ENCODE results near the gene PROM1. TPM values are rescaled to one million over a fixed set of nuclear protein-coding genes. Genes with fewer than 3 reads are reported as not detected.

The PROM1 gene
- total RNA-seq, 2 experiments from 2014 or later = not detected

DNA sequence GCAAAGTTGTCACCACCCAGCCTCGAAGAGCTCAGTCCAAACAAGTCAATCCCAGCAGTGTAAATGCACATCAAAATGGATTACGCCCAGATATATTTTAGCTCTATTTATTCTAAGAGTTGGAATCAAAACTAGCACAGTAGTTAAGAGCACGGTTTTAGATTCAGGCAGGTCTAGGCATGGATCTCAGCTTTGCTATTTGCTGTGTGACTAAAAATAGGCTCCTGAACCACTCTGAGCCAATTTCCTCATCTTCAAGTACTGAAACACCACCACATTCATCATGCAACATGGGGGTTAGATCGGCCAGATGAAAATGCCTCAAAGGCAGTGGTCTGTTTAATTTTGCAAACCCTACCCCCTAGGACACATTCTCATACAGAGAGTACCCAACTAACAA, 65.0 kb downstream of the PROM1 start:
- no peaks in the 10 kb centered on the region for H3K36me3 Mint-ChIP-seq (ENCODE audit: low read depth)
- CTCF ChIA-PET = no interaction called here
- POLR2A ChIA-PET = no interaction called here
- no peak for ATAC-seq (ENCODE audit: poor library complexity)
- DNase-seq = no peak
- H3K27ac Mint-ChIP-seq = no peak overlapping the region
- H3K27me3 ChIP-seq (ENCODE audit: control insufficient read depth in 1 of 2, insufficient read depth in 2 of 2, low read length in 2 of 2) = peaks cover 0 to 5% of the 10 kb centered on the region in 2 experiments
- H3K4me3 Mint-ChIP-seq = no peak overlapping the region
- H3K4me1 Mint-ChIP-seq (ENCODE audit: low read depth) = no peaks in the 10 kb centered on the region
- peaks cover 7% of the 10 kb centered on the region for H3K27me3 Mint-ChIP-seq
- TF ChIP-seq, protein P1, sequence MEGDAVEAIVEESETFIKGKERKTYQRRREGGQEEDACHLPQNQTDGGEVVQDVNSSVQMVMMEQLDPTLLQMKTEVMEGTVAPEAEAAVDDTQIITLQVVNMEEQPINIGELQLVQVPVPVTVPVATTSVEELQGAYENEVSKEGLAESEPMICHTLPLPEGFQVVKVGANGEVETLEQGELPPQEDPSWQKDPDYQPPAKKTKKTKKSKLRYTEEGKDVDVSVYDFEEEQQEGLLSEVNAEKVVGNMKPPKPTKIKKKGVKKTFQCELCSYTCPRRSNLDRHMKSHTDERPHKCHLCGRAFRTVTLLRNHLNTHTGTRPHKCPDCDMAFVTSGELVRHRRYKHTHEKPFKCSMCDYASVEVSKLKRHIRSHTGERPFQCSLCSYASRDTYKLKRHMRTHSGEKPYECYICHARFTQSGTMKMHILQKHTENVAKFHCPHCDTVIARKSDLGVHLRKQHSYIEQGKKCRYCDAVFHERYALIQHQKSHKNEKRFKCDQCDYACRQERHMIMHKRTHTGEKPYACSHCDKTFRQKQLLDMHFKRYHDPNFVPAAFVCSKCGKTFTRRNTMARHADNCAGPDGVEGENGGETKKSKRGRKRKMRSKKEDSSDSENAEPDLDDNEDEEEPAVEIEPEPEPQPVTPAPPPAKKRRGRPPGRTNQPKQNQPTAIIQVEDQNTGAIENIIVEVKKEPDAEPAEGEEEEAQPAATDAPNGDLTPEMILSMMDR (IDR thresholded peaks at IDR 0.05) = no peak
- no peaks in the 10 kb centered on the region for H3K9me3 Mint-ChIP-seq
- no peaks in the 10 kb centered on the region for H3K36me3 ChIP-seq (ENCODE audit: insufficient read depth, low read length)
- no peak overlapping the region for H3K27ac ChIP-seq (ENCODE audit: low read depth in 1 of 2, low read length in 2 of 2)
- no peak overlapping the region for H3K4me3 ChIP-seq (ENCODE audit: low read length)
- no peaks in the 10 kb centered on the region for H3K4me1 ChIP-seq (ENCODE audit: insufficient read depth, low read length)
- intact Hi-C loops (cut with DNase I, micrococcal nuclease) = no loop called here
- no peaks in the 10 kb centered on the region for H3K9me3 ChIP-seq (ENCODE audit: control insufficient read depth in 1 of 2, insufficient read depth in 1 of 2, low read length in 2 of 2)

DNA sequence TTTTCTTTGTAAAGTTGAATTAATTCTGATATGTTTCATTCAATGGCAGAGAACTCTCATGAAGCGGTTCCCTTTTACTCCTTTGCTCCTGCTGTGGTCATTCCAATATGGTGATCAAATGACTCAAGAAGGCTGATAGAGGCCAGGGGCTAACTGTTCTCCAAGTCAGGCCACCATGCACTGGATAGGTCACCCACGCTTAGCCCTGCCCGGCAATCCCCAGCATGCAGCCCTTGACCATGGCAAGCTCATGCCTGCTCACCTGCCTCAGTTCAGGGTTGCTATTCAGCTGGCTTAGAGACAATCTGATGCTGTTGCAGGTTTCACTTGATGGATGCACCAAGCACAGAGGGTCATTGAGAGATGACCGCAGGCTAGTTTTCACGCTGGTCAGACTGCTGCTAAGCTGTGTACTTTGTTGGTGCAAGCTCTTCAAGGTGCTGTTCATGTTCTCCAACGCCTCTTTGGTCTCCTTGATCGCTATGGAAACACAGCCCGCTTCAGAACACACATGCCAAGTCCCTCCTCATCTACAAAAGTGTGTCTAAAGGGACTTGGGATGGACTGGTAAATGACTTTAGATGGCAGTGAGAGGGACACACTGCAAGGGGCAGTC, 65.7 kb downstream of the PROM1 start:
- ChIA-PET CTCF (interaction anchor here (0.5 kb wide), 1 partner anchor 62 kb away, joined by 4 read pairs; no protein-coding TSS in a partner anchor), POLR2A (no interaction called here)
- ATAC-seq (ENCODE audit: poor library complexity) = no peak
- Histone ChIP-seq H3K4me1 (ENCODE audit: insufficient read depth, low read length) (no peaks in the 10 kb centered on the region), H3K27ac (ENCODE audit: low read depth in 1 of 2, low read length in 2 of 2) (no peak overlapping the region), H3K36me3 (ENCODE audit: insufficient read depth, low read length) (no peaks in the 10 kb centered on the region), H3K4me3 (ENCODE audit: low read length) (no peak overlapping the region), H3K9me3 (ENCODE audit: control insufficient read depth in 1 of 2, insufficient read depth in 1 of 2, low read length in 2 of 2) (no peaks in the 10 kb centered on the region), H3K27me3 (ENCODE audit: control insufficient read depth in 1 of 2, insufficient read depth in 2 of 2, low read length in 2 of 2) (peaks cover 0 to 5% of the 10 kb centered on the region in 2 experiments)
- no peak overlapping the region for H3K4me3 Mint-ChIP-seq
- H3K4me1 Mint-ChIP-seq (ENCODE audit: low read depth) = no peaks in the 10 kb centered on the region
- TF ChIP-seq, protein P1 (IDR thresholded peaks at IDR 0.05) = no peak
- no peak overlapping the region for H3K27ac Mint-ChIP-seq
- no peaks in the 10 kb centered on the region for H3K9me3 Mint-ChIP-seq
- intact Hi-C loops (cut with DNase I, micrococcal nuclease) = no loop called here
- DNase-seq = no peak
- peaks cover 7% of the 10 kb centered on the region for H3K27me3 Mint-ChIP-seq
- no peaks in the 10 kb centered on the region for H3K36me3 Mint-ChIP-seq (ENCODE audit: low read depth)

DNA sequence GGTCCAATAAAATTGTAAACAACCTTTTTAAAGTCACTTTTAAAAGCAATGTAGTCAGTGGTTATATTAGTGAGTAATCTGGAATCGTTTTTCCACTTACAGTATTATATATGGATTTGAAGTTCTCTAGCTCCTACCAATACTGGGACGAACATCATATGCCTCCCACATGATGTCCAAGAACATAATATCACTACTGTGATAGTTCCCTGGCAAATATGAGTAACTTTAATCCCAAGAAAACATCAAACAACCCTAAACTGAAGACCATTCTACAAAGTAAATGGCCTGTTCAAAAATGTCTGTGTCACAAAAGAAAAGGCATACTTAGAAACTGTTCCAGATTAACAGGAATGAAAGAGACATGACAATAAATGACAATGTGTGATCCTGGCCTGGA, 67.3 kb downstream of the PROM1 start:
- Histone ChIP-seq H3K36me3 (ENCODE audit: insufficient read depth, low read length) (no peaks in the 10 kb centered on the region), H3K27ac (ENCODE audit: low read depth in 1 of 2, low read length in 2 of 2) (no peak overlapping the region), H3K9me3 (ENCODE audit: control insufficient read depth in 1 of 2, insufficient read depth in 1 of 2, low read length in 2 of 2) (no peaks in the 10 kb centered on the region), H3K4me3 (ENCODE audit: low read length) (no peak overlapping the region), H3K27me3 (ENCODE audit: control insufficient read depth in 1 of 2, insufficient read depth in 2 of 2, low read length in 2 of 2) (peaks cover 0 to 4% of the 10 kb centered on the region in 2 experiments), H3K4me1 (ENCODE audit: insufficient read depth, low read length) (no peaks in the 10 kb centered on the region)
- no peak for ATAC-seq (ENCODE audit: poor library complexity)
- H3K4me1 Mint-ChIP-seq (ENCODE audit: low read depth) = no peaks in the 10 kb centered on the region
- intact Hi-C loops (cut with DNase I, micrococcal nuclease) = no loop called here
- TF ChIP-seq, protein P1 (IDR thresholded peaks at IDR 0.05) = no peak
- POLR2A ChIA-PET = no interaction called here
- no peak overlapping the region for H3K4me3 Mint-ChIP-seq
- DNase-seq = no peak
- H3K9me3 Mint-ChIP-seq = no peaks in the 10 kb centered on the region
- H3K36me3 Mint-ChIP-seq (ENCODE audit: low read depth) = no peaks in the 10 kb centered on the region
- no peak overlapping the region for H3K27ac Mint-ChIP-seq
- CTCF ChIA-PET = no interaction called here
- peaks cover 7% of the 10 kb centered on the region for H3K27me3 Mint-ChIP-seq
